Smooth muscle cell (in vitro differentiated cells): ENCODE results near the gene DDX1. TPM values are rescaled to one million over a fixed set of nuclear protein-coding genes. Genes with fewer than 3 reads are reported as not detected.

ENCODE experiments used
- DNase-seq: peaks from one replicate; lab custom pipeline; 2025; ENCODE audit not compliant: unreplicated experiment; lab: John Stamatoyannopoulos, UW
- H2AFZ ChIP-seq: fragments of 200-600 bp; sonication (generic); 2 replicates; pipeline ENCODE4 v1.6.0; 2016; ENCODE audit warnings: antibody characterized with exemption, low read depth, mild to moderate bottlenecking
- H3F3A ChIP-seq: fragments of 200-600 bp; sonication (generic); 2 replicates; pipeline ENCODE4 v1.6.0; 2017; ENCODE audit warnings: antibody characterized with exemption, low read depth
- H3K27ac ChIP-seq: fragments of 200-600 bp; sonication (generic); 2 replicates; pipeline ENCODE4 v1.5.1; 2016; ENCODE audit warnings: low read depth, mild to moderate bottlenecking
- H3K27me3 ChIP-seq: fragments of 200-600 bp; sonication (generic); 2 replicates; pipeline ENCODE4 v1.6.1; 2016; ENCODE audit warnings: low read depth, mild to moderate bottlenecking
- H3K36me3 ChIP-seq: fragments of 200-600 bp; sonication (generic); 2 replicates; pipeline ENCODE4 v1.5.1; 2016; ENCODE audit warnings: low read depth
- H3K4me1 ChIP-seq: fragments of 200-600 bp; sonication (generic); 2 replicates; pipeline ENCODE4 v1.5.1; 2016; ENCODE audit warnings: low read depth
- H3K4me2 ChIP-seq: fragments of 200-600 bp; sonication (generic); 2 replicates; pipeline ENCODE4 v1.6.0; 2016; ENCODE audit warnings: mild to moderate bottlenecking
- H3K4me3 ChIP-seq: fragments of 200-600 bp; sonication (generic); 2 replicates; pipeline ENCODE4 v1.5.1; 2016; ENCODE audit warnings: mild to moderate bottlenecking
- H3K79me2 ChIP-seq: fragments of 200-600 bp; sonication (generic); 2 replicates; pipeline ENCODE4 v1.6.0; 2016; ENCODE audit warnings: low read depth, mild to moderate bottlenecking
- H3K9ac ChIP-seq: fragments of 200-600 bp; sonication (generic); 2 replicates; pipeline ENCODE4 v1.6.0; 2016; ENCODE audit warnings: low read depth
- H3K9me3 ChIP-seq: fragments of 200-600 bp; sonication (generic); replicated peaks from 2 replicates; pipeline ENCODE4 v1.5.1; 2016; ENCODE audit warnings: low read depth
- H4K20me1 ChIP-seq: fragments of 200-600 bp; sonication (generic); 2 replicates; pipeline ENCODE4 v1.6.0; 2016; ENCODE audit warnings: low read depth
- WGBS: methylation state at CpG from one replicate; pipeline ENCODE4 v1.1.7; 2016; ENCODE audit warnings: low lambda C conversion rate; 5-methylcytosine and 5-hydroxymethylcytosine counted together
- polyA plus RNA-seq: library from polyadenylated mRNA; unstranded; fragments of >200 nt; fragmentation: Nextera tagmentation; extraction: Ambion mirVana; gene quantifications from 2 replicates; pipeline ENCODE4 v1.2.1, GENCODE V29; 2016
- total RNA-seq: library from RNA; depleted of rRNA; stranded (reverse); fragments of >200 nt; gene quantifications from 2 replicates; pipeline ENCODE4 v1.2.3, GENCODE V29; 2014
- TF ChIP-seq, protein P1 (sequence below): fragments of 200-600 bp; sonication (generic); IDR thresholded peaks from 2 replicates; pipeline ENCODE4 v1.5.1; 2017; ENCODE audit warnings: borderline replicate concordance, mild to moderate bottlenecking, antibody characterized with exemption; ENCODE audit not compliant: insufficient read depth, poor library complexity, severe bottlenecking

The DDX1 gene
- total and polyA plus RNA-seq, 2 experiments from 2014 or later: 71.3 to 78.7 TPM

DNA sequence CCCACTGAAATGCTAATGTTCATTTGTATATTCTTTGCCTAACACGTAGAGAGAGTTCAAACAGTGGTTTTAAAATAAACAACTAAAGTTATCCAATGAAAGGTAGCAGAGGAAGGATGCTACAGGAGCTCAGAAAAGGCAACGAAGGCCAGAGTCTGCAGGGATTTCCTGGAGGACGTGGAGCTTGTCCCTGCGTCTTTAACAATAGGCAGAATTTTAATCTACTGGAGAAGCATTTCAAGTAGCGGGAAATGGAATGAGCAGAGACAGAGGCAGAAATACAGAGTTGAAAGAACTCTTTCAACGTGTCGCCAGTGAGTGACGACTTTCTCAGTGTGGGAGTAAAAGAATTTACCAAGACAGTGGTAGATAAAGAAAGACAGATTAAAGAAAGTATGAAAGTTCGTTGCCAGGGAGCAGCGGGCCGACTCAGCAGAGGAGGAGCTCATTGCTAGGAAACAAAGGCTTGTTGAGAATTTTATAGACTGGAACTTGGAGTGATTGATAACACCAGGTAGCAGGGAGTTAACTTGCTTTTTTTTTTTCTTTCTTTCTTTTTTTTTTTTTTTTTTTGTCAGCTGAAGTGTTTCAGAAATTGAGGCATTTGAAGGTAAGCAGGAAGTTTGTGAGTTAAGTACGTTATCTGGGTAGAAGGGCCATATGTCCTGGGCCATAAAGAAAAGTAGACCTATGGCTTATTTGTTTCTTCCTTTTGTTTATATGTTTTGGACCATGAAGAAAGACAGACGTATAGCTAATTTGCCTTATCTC is 29.9 kb upstream of the DDX1 start:
- Histone ChIP-seq H2AFZ (peak overlapping the region; percentile 99), H3K9me3 (no peaks in the 10 kb centered on the region), H3K9ac (peak overlapping the region; percentile 99), H3K27ac (peak overlapping the region; percentile 99), H3K36me3 (no peaks in the 10 kb centered on the region), H3K4me3 (peak overlapping the region; percentile 94), H3K4me1 (peaks cover 7% of the 10 kb centered on the region), H4K20me1 (peaks cover 19% of the 10 kb centered on the region), H3K4me2 (peak overlapping the region; percentile 98), H3K27me3 (peaks cover 6% of the 10 kb centered on the region), H3F3A (peaks cover 4% of the 10 kb centered on the region), H3K79me2 (peaks cover 43% of the 10 kb centered on the region)
- TF ChIP-seq, protein P1, sequence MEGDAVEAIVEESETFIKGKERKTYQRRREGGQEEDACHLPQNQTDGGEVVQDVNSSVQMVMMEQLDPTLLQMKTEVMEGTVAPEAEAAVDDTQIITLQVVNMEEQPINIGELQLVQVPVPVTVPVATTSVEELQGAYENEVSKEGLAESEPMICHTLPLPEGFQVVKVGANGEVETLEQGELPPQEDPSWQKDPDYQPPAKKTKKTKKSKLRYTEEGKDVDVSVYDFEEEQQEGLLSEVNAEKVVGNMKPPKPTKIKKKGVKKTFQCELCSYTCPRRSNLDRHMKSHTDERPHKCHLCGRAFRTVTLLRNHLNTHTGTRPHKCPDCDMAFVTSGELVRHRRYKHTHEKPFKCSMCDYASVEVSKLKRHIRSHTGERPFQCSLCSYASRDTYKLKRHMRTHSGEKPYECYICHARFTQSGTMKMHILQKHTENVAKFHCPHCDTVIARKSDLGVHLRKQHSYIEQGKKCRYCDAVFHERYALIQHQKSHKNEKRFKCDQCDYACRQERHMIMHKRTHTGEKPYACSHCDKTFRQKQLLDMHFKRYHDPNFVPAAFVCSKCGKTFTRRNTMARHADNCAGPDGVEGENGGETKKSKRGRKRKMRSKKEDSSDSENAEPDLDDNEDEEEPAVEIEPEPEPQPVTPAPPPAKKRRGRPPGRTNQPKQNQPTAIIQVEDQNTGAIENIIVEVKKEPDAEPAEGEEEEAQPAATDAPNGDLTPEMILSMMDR: no peak
- DNase-seq: no peak
- 9% methylated on average over 13 of the region's 13 CpGs for WGBS

DNA sequence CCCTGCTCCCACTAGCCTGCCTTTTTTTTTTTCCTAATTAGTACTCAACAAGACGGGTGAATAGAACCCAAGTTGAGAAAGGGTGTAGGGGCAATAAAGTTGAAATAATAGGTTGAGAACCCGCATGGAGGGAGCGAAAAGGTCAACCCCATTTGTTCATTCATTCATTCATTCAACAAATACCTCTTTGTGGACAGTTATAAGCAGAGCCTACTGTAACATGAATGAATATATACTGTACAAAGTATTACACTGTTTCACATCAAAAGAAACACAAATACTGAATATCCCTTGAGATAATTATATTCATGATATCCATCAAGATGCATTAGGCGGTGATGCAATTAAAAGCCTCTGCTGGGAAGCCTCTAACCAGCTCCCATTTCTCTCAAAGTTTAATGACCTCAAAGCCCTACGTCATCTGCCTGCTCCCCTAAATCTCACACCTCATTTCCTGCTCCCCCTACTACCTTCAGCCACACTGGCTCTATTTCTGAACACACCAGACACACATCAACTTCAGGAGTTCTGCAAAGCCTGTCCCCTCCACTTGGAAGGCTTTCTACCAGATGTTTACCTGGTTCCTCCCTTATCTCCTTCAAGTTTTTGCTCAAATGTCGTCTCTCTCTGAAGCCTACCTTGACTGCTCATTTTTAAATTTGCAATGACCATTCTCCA is 29.2 kb upstream of the DDX1 start:
- DNase-seq: no peak
- peaks cover 7% of the 10 kb centered on the region for H3K4me1 ChIP-seq
- H3K9ac ChIP-seq: peak overlapping the region; percentile 99
- peaks cover 36% of the 10 kb centered on the region for H3K79me2 ChIP-seq
- H3F3A ChIP-seq: peaks cover 4% of the 10 kb centered on the region
- H3K9me3 ChIP-seq: no peaks in the 10 kb centered on the region
- peak overlapping the region; percentile 98 for H3K4me2 ChIP-seq
- no peaks in the 10 kb centered on the region for H3K36me3 ChIP-seq
- H4K20me1 ChIP-seq: peaks cover 14% of the 10 kb centered on the region
- TF ChIP-seq, protein P1: no peak
- 79% methylated on average over 6 of the region's 6 CpGs for WGBS
- peak overlapping the region; percentile 99 for H3K27ac ChIP-seq
- peak overlapping the region; percentile 99 for H2AFZ ChIP-seq
- H3K27me3 ChIP-seq: peaks cover 6% of the 10 kb centered on the region
- peak overlapping the region; percentile 94 for H3K4me3 ChIP-seq

DNA sequence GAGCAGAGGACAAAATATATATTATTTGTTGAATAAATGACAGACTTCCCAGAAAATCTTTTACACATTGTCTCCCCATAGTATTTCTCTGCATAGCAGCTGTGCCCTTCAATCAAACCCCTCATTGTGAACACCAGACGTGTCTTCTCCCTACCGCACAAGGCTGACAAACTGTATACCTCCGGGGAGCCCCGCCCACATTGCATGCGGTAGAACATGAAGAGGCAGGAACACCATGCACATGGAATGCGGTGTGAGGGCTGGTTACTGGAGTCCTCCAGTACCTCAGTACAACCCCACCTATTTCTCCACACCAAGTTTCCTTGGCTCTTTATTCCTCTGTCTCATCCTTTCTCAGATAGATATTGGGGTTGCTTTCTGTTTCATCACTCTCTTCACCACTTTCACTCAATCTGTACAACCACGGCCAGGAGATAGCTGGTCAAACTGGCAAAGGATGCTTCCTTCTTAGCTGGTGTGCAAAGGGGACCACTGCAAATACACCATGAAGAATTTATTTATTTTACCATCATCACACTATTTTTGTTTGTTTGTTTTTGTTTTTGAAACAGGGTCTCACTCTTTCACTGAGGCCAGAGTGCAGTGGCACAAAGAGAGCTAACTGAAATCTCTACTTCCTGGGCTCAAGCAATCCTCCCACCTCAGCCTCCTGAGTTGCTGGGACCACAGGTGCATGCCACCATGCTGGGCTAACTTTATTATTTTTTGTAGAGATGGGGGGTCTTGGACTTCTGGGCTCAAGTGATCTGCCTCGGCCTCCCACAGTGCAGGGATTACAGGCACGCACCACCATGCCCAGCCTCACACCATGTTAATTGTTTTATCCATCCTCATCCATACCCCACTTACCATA is 28.2 kb upstream of the DDX1 start:
- no peak overlapping the region for H3K9ac ChIP-seq
- H3K4me3 ChIP-seq: no peak overlapping the region
- H3F3A ChIP-seq: peaks cover 4% of the 10 kb centered on the region
- peaks cover 26% of the 10 kb centered on the region for H3K79me2 ChIP-seq
- no peak overlapping the region for H3K4me2 ChIP-seq
- no peaks in the 10 kb centered on the region for H3K36me3 ChIP-seq
- H3K27ac ChIP-seq: no peak overlapping the region
- peaks cover 7% of the 10 kb centered on the region for H3K4me1 ChIP-seq
- no peaks in the 10 kb centered on the region for H3K9me3 ChIP-seq
- H2AFZ ChIP-seq: no peak overlapping the region
- peaks cover 8% of the 10 kb centered on the region for H4K20me1 ChIP-seq
- 87% methylated on average over 9 of the region's 9 CpGs for WGBS
- TF ChIP-seq, protein P1: no peak
- DNase-seq: no peak
- peaks cover 6% of the 10 kb centered on the region for H3K27me3 ChIP-seq
